HG02588 (cell line): ENCODE data around the gene NDUFB6.
"Not testable (repeated sequence)": the region's sequence is repeated elsewhere in the genome, so short reads cannot be mapped to it uniquely, and the experiment has no call there.

ENCODE experiments used
- ATAC-seq: cut with Tn5 transposase; IDR thresholded peaks from one replicate; pipeline ENCODE4 v1.9.1; 2021; ENCODE audit warnings: mild to moderate bottlenecking, moderate library complexity; ENCODE audit not compliant: unreplicated experiment

NDUFB6 gene

DNA sequence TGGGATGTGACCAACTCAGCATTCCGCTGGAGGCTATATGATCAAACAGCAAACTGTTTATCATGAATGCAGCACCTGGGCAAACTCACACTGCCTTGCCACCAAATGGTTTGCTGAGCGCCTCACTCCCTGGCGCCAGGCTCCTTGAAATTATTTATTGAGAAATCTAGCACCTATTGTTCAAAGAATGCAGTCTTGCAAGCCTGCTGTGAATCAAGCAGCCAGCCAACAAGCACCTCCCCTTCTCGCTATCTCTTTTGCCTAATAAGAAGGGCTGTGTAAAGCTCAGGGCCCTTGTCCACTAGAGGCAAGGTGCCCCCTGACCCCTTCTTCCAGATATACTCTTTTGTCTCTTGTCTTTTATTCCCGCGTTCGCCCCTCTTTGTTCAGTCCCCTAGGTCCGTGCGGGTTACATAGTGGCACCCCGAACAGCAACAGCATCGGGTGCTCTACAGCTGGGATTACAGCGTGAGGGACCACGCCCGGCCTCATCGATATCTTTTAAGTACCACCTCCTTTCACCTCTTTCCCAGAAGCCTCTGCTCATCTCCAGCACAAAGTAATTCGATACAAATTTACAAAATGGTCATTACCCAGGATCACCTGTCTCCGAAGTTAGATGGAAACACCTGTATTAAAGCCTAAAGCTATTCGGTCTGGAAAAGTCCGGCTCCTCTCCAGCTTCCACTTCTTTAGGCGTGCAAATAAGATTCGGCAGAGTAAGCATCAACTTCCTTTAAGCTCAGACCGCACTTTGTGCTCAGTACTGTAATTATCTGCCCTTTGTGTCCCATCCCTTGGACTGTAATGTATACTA, 47.9 kb downstream of the NDUFB6 start:
- ATAC-seq, result peak; percentile 28

GRCh38 chr9:32524558-32524891, 48.4 kb downstream of the NDUFB6 start:
- not testable (repeated sequence) for ATAC-seq

DNA sequence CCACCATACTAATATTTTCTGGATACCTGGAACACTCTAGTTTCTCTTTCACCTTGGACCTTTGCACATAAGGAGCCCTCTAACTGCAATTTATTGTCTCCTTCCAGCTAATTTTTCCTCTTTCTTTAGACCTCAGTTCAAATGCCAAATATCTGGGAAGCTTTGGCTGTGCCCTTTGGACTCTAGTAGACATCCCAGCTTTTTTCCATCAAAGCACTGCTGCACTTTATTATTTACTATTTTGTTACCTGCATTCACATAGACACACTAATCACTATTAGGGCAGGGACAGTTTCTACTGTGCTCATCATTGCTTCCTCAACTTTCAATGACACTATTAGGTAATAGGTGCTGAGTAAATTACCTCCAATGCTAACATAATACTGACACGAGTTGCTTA, 49.0 kb downstream of the NDUFB6 start:
- no peak for ATAC-seq

DNA sequence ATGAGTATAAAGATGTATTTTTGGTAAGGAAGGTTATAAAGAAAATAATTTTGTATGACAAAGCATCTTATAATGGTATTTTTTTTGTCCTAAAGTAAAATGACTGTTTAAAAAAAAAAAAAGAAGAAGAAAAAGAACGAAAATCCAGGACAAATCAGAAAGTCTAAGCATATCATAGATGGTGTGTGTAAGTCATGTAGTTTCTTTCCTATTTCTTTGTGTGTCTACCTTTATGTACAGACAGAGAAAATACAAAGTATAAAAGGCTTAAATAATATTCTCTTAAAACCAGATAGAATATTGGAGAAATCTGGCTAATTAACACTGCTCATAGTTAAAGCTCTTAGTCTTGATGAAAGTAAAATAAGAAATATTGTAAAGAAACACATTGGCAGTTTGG, 54.7 kb downstream of the NDUFB6 start:
- ATAC-seq, result no peak

DNA sequence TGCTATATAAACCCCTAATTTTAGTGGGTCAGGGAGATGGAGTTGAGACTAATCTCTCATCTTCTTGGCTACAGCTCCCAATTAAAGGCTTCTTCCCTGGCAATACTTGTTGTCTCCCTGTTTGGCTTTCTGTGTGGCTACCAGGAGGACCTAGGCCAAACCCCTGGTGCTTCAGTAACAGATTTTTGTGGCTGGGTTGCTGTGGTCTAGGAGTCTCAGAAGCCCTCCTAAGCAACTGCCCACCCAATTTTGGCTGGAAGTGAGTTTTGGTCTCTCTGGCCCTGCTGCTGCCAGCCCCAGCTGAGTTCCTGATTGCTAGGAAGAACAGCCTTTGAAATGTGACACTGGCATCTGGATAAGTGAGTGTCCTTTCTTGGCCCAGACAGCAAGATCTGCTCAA, 56.7 kb downstream of the NDUFB6 start:
- no peak for ATAC-seq

- no peak for ATAC-seq
These were observed 64.2 kb downstream of the NDUFB6 start for GRCh38 chr9:32508728-32509127.

- ATAC-seq, result no peak
These were observed 70.0 kb downstream of the NDUFB6 start for GRCh38 chr9:32503008-32503407.
